Measurements from ENCODE around the gene KCNAB1. TPM values are rescaled to one million over a fixed set of nuclear protein-coding genes. Genes with fewer than 3 reads are reported as not detected.

KCNAB1 gene
- total RNA-seq, 3 donors from 2014 or later: 3.9 to 8.3 (median 5.4) TPM

- intact Hi-C loops (cut with DNase I; ENCODE audit: low total_unique reads): no loop called here
- Histone ChIP-seq H3K4me3 (no peak overlapping the region), H3K9me3 (no peaks in the 10 kb centered on the region), H3K36me3 (no peaks in the 10 kb centered on the region), H3K27ac (no peak overlapping the region), H3K27me3 (no peaks in the 10 kb centered on the region), H3K4me1 (no peaks in the 10 kb centered on the region)
- no peak for DNase-seq (ENCODE audit: low spot score in 2 of 2)
- TF ChIP-seq POLR2AphosphoS5 (IDR thresholded peaks at IDR 0.05) (no peak), POLR2A (IDR thresholded peaks at IDR 0.05) (no peak), CTCF (IDR thresholded peaks at IDR 0.05) (no peak)
Observed at GRCh38 chr3:156395961-156396710, 275.8 kb downstream of the KCNAB1 start.

- H3K27me3 ChIP-seq: no peaks in the 10 kb centered on the region
- no peak overlapping the region for H3K27ac ChIP-seq
- no peaks in the 10 kb centered on the region for H3K9me3 ChIP-seq
- no peak for DNase-seq (ENCODE audit: low spot score in 2 of 2)
- H3K4me1 ChIP-seq: no peaks in the 10 kb centered on the region
- H3K36me3 ChIP-seq: no peaks in the 10 kb centered on the region
- TF ChIP-seq CTCF (IDR thresholded peaks at IDR 0.05) (no peak), POLR2A (IDR thresholded peaks at IDR 0.05) (no peak), POLR2AphosphoS5 (IDR thresholded peaks at IDR 0.05) (no peak)
- no peak overlapping the region for H3K4me3 ChIP-seq
- intact Hi-C loops (cut with DNase I; ENCODE audit: low total_unique reads): no loop called here
Observed at GRCh38 chr3:156396851-156397250, 276.5 kb downstream of the KCNAB1 start.

GRCh38 chr3:156397534-156397933, 277.2 kb downstream of the KCNAB1 start:
- intact Hi-C loops (cut with DNase I; ENCODE audit: low total_unique reads): no loop called here
- no peak for DNase-seq (ENCODE audit: low spot score in 2 of 2)
- H3K27me3 ChIP-seq: no peaks in the 10 kb centered on the region
- H3K9me3 ChIP-seq: no peaks in the 10 kb centered on the region
- H3K4me1 ChIP-seq: no peaks in the 10 kb centered on the region
- H3K4me3 ChIP-seq: no peak overlapping the region
- H3K36me3 ChIP-seq: no peaks in the 10 kb centered on the region
- no peak overlapping the region for H3K27ac ChIP-seq
- no peak for TF ChIP-seq POLR2AphosphoS5 (IDR thresholded peaks at IDR 0.05)
- no peak for TF ChIP-seq CTCF (IDR thresholded peaks at IDR 0.05)

- Histone ChIP-seq H3K9me3 (no peaks in the 10 kb centered on the region), H3K27me3 (no peaks in the 10 kb centered on the region), H3K4me3 (no peak overlapping the region), H3K36me3 (no peaks in the 10 kb centered on the region), H3K4me1 (no peaks in the 10 kb centered on the region), H3K27ac (no peak overlapping the region)
- DNase-seq (ENCODE audit: low spot score in 2 of 2): no peak
- TF ChIP-seq POLR2AphosphoS5 (IDR thresholded peaks at IDR 0.05): no peak
- TF ChIP-seq POLR2A (IDR thresholded peaks at IDR 0.05): no peak
- TF ChIP-seq CTCF (IDR thresholded peaks at IDR 0.05): no peak
- intact Hi-C loops (cut with DNase I; ENCODE audit: low total_unique reads): no loop called here
Observed at GRCh38 chr3:156400062-156400461, 279.7 kb downstream of the KCNAB1 start.

GRCh38 chr3:156400735-156401134, 280.4 kb downstream of the KCNAB1 start:
- Histone ChIP-seq H3K27me3 (no peaks in the 10 kb centered on the region), H3K4me3 (no peak overlapping the region), H3K9me3 (no peaks in the 10 kb centered on the region), H3K4me1 (no peaks in the 10 kb centered on the region), H3K36me3 (no peaks in the 10 kb centered on the region), H3K27ac (no peak overlapping the region)
- intact Hi-C loops (cut with DNase I; ENCODE audit: low total_unique reads): no loop called here
- no peak for DNase-seq (ENCODE audit: low spot score in 2 of 2)
- TF ChIP-seq CTCF (IDR thresholded peaks at IDR 0.05): no peak
- TF ChIP-seq POLR2AphosphoS5 (IDR thresholded peaks at IDR 0.05): no peak
- no peak for TF ChIP-seq POLR2A (IDR thresholded peaks at IDR 0.05)

Data from breast epithelium (tissue), 4 donors.